Omental fat pad (tissue), 4 donors: Measurements from ENCODE around the gene GALNS. TPM values are rescaled to one million over a fixed set of nuclear protein-coding genes. Genes with fewer than 3 reads are reported as not detected.

ENCODE experiments used
- ATAC-seq: fragments of 150-250 bp; one replicate; pipeline ENCODE4 v1.9.1; 2016; ENCODE audit warnings: mild to moderate bottlenecking, moderate library complexity; ENCODE audit not compliant: low FRiP score
- DNase-seq: peaks from one replicate; pipeline ENCODE4 v3.0.0-alpha.2; 2019; ENCODE audit warnings: low spot score
- CTCF ChIP-seq, 3 donors: fragments of 450-650 bp; IDR thresholded peaks; one replicate each; pipeline ENCODE4 v1.5.1; 2016 to 2017; ENCODE audit warnings: antibody characterized with exemption in 3 of 3, mild to moderate bottlenecking in 3 of 3, moderate library complexity in 2 of 3
- total RNA-seq, 4 donors: library from RNA; depleted of rRNA; stranded (reverse); fragments of >200 nt; gene quantifications; one replicate each; pipeline ENCODE4 v1.1.0, GENCODE V29; 2016

The GALNS gene
- total RNA-seq, 4 donors from 2014 or later = 15.0 to 32.0 (median 23.4) TPM

- ATAC-seq = peak; percentile 13
- DNase-seq = no peak
- no peak for TF ChIP-seq CTCF (IDR thresholded peaks at IDR 0.05)
Measured at GRCh38 chr16:88764913-88765349, 91.8 kb downstream of the GALNS start.

GRCh38 chr16:88764080-88764479 is 92.7 kb downstream of the GALNS start:
- no peak for TF ChIP-seq CTCF (IDR thresholded peaks at IDR 0.05)
- DNase-seq (no peak), ATAC-seq (no peak)

Other genes starting within 250 kb of the GALNS start
- gene IL17C, start 218.4 kb downstream of the GALNS start, total RNA-seq = not detected
- gene CYBA, start 205.9 kb downstream of the GALNS start, total RNA-seq = 100 to 1,000 TPM; 174 to 329 (median 245) TPM
- gene MVD, start 193.9 kb downstream of the GALNS start, total RNA-seq = 10 to 100 TPM; 10.9 to 27.5 (median 16.3) TPM
- 1 to 10 TPM in 2 of 4 donors, under 1 TPM in 2; 0.37 to 2.3 (median 0.99) TPM for gene SNAI3, start 170.4 kb downstream of the GALNS start, total RNA-seq
- 10 to 100 TPM; 13.5 to 36.4 (median 20.2) TPM for gene RNF166, start 150.5 kb downstream of the GALNS start, total RNA-seq
- gene CTU2, start 150.4 kb downstream of the GALNS start, total RNA-seq = 10 to 100 TPM in 2 of 4 donors, 1 to 10 TPM in 2; 6.8 to 23.7 (median 10.2) TPM
- 100 to 1,000 TPM; 151 to 315 (median 249) TPM for gene PIEZO1, start 71.7 kb downstream of the GALNS start, total RNA-seq
- 1 to 10 TPM in 2 of 4 donors, under 1 TPM in 2; 0.19 to 3.5 (median 1.6) TPM for gene CDT1, start 53.2 kb downstream of the GALNS start, total RNA-seq
- gene APRT, start 45.0 kb downstream of the GALNS start, total RNA-seq = 100 to 1,000 TPM in 3 of 4 donors, 10 to 100 TPM in 1; 94.4 to 127 (median 115) TPM
- 10 to 100 TPM; 25.3 to 49.4 (median 39.7) TPM for gene TRAPPC2L, start 180 bp upstream of the GALNS start, total RNA-seq
- not detected for gene PABPN1L, start 9.7 kb upstream of the GALNS start, total RNA-seq
- 10 to 100 TPM in 1 of 4 donors, 1 to 10 TPM in 2, under 1 TPM in 1; 0.84 to 12.6 (median 1.4) TPM for gene CBFA2T3, start 120.3 kb upstream of the GALNS start, total RNA-seq
- 10 to 100 TPM; 17.6 to 27.6 (median 21.6) TPM for gene ACSF3, start 236.9 kb upstream of the GALNS start, total RNA-seq